Measurements from ENCODE around the gene KRTAP9-1. TPM values are rescaled to one million over a fixed set of nuclear protein-coding genes. Genes with fewer than 3 reads are reported as not detected.
"Not testable (repeated sequence)": the region's sequence is repeated elsewhere in the genome, so short reads cannot be mapped to it uniquely, and the experiment has no call there.

The KRTAP9-1 gene
- total RNA-seq, 1 donor from 2014 or later: not detected

DNA sequence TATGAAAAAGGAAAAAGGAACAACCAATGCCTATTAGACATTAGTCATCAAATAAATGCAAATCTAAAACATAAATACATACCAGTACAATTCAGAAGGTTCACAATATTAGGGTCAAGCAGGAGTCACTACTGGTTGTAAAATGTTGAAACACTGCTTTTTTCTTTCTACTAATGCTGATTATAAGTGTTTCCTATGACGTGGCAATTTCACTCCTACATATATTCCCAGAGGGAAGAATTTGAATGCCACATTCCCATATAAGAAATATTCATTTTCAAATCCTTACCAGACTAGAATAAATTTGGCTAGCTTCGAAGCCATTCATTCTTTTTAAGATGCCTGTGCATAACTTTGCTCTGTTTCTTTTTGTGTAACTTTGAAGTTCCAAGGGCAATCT, 34.1 kb downstream of the KRTAP9-1 start:
- Histone ChIP-seq H3K4me3 (no peak overlapping the region), H3F3A (ENCODE audit: low read depth) (no peaks in the 10 kb centered on the region), H3K4me2 (no peak overlapping the region), H2AFZ (replicated peaks) (no peak overlapping the region), H4K20me1 (ENCODE audit: low read depth) (no peaks in the 10 kb centered on the region), H3K4me1 (no peaks in the 10 kb centered on the region), H3K27me3 (no peaks in the 10 kb centered on the region), H3K9ac (no peak overlapping the region), H3K9me3 (ENCODE audit: low read depth) (no peaks in the 10 kb centered on the region), H3K36me3 (no peaks in the 10 kb centered on the region), H3K79me2 (ENCODE audit: low read depth) (no peaks in the 10 kb centered on the region), H3K27ac (no peak overlapping the region)
- peaks cover 6% of the 10 kb centered on the region for H3K4me1 Mint-ChIP-seq
- H3K27ac Mint-ChIP-seq: no peak overlapping the region
- H3K36me3 Mint-ChIP-seq: no peaks in the 10 kb centered on the region
- no peak for DNase-seq (ENCODE audit: low spot score)
- H3K27me3 Mint-ChIP-seq (ENCODE audit: insufficient read depth, low read depth): no peaks in the 10 kb centered on the region
- TF ChIP-seq, protein P1, sequence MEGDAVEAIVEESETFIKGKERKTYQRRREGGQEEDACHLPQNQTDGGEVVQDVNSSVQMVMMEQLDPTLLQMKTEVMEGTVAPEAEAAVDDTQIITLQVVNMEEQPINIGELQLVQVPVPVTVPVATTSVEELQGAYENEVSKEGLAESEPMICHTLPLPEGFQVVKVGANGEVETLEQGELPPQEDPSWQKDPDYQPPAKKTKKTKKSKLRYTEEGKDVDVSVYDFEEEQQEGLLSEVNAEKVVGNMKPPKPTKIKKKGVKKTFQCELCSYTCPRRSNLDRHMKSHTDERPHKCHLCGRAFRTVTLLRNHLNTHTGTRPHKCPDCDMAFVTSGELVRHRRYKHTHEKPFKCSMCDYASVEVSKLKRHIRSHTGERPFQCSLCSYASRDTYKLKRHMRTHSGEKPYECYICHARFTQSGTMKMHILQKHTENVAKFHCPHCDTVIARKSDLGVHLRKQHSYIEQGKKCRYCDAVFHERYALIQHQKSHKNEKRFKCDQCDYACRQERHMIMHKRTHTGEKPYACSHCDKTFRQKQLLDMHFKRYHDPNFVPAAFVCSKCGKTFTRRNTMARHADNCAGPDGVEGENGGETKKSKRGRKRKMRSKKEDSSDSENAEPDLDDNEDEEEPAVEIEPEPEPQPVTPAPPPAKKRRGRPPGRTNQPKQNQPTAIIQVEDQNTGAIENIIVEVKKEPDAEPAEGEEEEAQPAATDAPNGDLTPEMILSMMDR (IDR thresholded peaks at IDR 0.05): no peak
- TF ChIP-seq EZH2phosphoT487 (IDR thresholded peaks at IDR 0.05) (no peak), EZH2 (IDR thresholded peaks at IDR 0.05) (no peak)
- no peak overlapping the region for H3K4me3 Mint-ChIP-seq
- peaks cover 2% of the 10 kb centered on the region for H3K9me3 Mint-ChIP-seq

DNA sequence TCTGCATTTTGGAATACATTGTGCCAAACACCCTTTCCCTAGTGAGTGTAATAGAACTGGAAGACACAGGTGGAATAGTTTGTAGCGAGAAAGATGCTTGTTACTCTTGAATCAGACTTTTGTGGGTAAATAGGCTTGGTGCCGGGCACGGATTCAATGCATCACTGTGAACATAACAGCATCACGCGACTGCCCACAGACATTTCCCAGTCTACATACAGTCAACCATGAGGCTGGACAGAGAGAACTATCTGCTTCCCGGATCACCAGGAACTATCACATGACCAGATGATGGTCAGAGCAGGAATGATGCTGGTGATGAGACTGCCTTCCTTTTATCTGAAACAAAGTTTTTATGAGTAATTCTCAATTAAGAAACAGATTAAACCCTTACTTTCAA, 36.4 kb downstream of the KRTAP9-1 start:
- H3K9me3 Mint-ChIP-seq: no peaks in the 10 kb centered on the region
- Histone ChIP-seq H3K9ac (no peak overlapping the region), H3K36me3 (no peaks in the 10 kb centered on the region), H4K20me1 (ENCODE audit: low read depth) (no peaks in the 10 kb centered on the region), H3K27ac (no peak overlapping the region), H2AFZ (replicated peaks) (no peak overlapping the region), H3K79me2 (ENCODE audit: low read depth) (no peaks in the 10 kb centered on the region), H3K4me1 (no peaks in the 10 kb centered on the region), H3K4me3 (no peak overlapping the region), H3K4me2 (no peak overlapping the region), H3F3A (ENCODE audit: low read depth) (no peaks in the 10 kb centered on the region), H3K27me3 (no peaks in the 10 kb centered on the region), H3K9me3 (ENCODE audit: low read depth) (no peaks in the 10 kb centered on the region)
- H3K27ac Mint-ChIP-seq: no peak overlapping the region
- no peaks in the 10 kb centered on the region for H3K27me3 Mint-ChIP-seq (ENCODE audit: insufficient read depth, low read depth)
- H3K4me1 Mint-ChIP-seq: peaks cover 6% of the 10 kb centered on the region
- TF ChIP-seq EZH2phosphoT487 (IDR thresholded peaks at IDR 0.05): no peak
- TF ChIP-seq, protein P1 (IDR thresholded peaks at IDR 0.05): no peak
- TF ChIP-seq EZH2 (IDR thresholded peaks at IDR 0.05): no peak
- H3K4me3 Mint-ChIP-seq: no peak overlapping the region
- H3K36me3 Mint-ChIP-seq: no peaks in the 10 kb centered on the region
- no peak for DNase-seq (ENCODE audit: low spot score)

DNA sequence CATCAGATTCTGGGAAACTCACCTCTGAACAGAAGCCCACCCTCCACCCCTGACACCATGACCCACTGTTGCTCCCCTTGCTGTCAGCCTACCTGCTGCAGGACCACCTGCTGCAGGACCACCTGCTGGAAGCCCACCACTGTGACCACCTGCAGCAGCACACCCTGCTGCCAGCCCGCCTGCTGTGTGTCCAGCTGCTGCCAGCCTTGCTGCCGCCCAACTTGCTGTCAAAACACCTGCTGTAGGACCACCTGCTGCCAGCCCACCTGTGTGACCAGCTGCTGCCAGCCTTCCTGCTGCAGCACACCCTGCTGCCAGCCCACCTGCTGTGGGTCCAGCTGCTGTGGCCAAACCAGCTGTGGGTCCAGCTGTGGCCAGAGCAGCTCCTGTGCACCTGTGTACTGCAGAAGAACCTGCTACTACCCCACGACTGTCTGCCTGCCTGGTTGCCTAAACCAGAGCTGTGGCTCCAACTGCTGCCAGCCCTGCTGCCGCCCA, 37.0 kb downstream of the KRTAP9-1 start, which contains the start of gene KRTAP9-2:
Gene KRTAP9-2 (plus strand): TSS at position 51 of the 498 bp plus-strand sequence. CDS start 7 bp downstream, at position 58.
- H3K27ac ChIP-seq; H3K9me3 ChIP-seq (ENCODE audit: low read depth); H3K27me3 ChIP-seq; H3K27ac Mint-ChIP-seq; H3K27me3 Mint-ChIP-seq (ENCODE audit: insufficient read depth, low read depth); DNase-seq (ENCODE audit: low spot score); H3K4me2 ChIP-seq; H4K20me1 ChIP-seq (ENCODE audit: low read depth); H3K4me1 ChIP-seq; H2AFZ ChIP-seq (replicated peaks); H3K4me3 ChIP-seq; H3K9ac ChIP-seq; H3K4me1 Mint-ChIP-seq; H3K79me2 ChIP-seq (ENCODE audit: low read depth); H3K36me3 Mint-ChIP-seq; H3F3A ChIP-seq (ENCODE audit: low read depth); H3K4me3 Mint-ChIP-seq; H3K9me3 Mint-ChIP-seq; H3K36me3 ChIP-seq: not testable (repeated sequence)

DNA sequence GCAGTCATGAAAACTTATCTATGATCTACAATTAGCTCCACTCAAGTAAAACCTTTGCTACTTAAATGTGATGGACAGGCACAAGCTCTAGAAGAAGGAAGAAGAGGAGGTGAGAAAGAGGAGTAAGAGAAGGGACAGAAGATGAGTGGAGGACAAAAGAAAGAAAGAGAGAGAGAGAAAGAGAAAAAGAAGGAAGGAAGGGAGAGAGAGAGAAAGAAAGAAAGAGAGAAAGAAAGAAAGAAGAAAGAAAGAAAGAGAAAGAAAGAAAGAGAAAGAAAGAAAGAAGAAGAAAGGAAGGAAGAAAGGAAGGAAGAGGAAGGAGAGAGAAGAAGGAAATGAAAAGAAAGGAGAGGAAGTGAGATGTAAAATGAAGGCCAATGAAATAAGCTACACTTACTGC, 40.4 kb downstream of the KRTAP9-1 start:
- no peaks in the 10 kb centered on the region for H3K36me3 Mint-ChIP-seq
- TF ChIP-seq EZH2phosphoT487 (IDR thresholded peaks at IDR 0.05): no peak
- H3K4me3 Mint-ChIP-seq: no peak overlapping the region
- Histone ChIP-seq H2AFZ (replicated peaks) (no peak overlapping the region), H4K20me1 (ENCODE audit: low read depth) (no peaks in the 10 kb centered on the region), H3K36me3 (no peaks in the 10 kb centered on the region), H3K9me3 (ENCODE audit: low read depth) (no peaks in the 10 kb centered on the region), H3K4me1 (no peaks in the 10 kb centered on the region), H3K9ac (no peak overlapping the region), H3F3A (ENCODE audit: low read depth) (no peaks in the 10 kb centered on the region), H3K27me3 (no peaks in the 10 kb centered on the region), H3K79me2 (ENCODE audit: low read depth) (no peaks in the 10 kb centered on the region), H3K4me2 (no peak overlapping the region), H3K27ac (no peak overlapping the region), H3K4me3 (no peak overlapping the region)
- DNase-seq (ENCODE audit: low spot score): no peak
- H3K4me1 Mint-ChIP-seq: no peaks in the 10 kb centered on the region
- no peak overlapping the region for H3K27ac Mint-ChIP-seq
- peaks cover 5% of the 10 kb centered on the region for H3K27me3 Mint-ChIP-seq (ENCODE audit: insufficient read depth, low read depth)
- H3K9me3 Mint-ChIP-seq: no peaks in the 10 kb centered on the region

Measured in neural progenitor cell (in vitro differentiated cells).